T-helper 1 cell (primary cell): ENCODE measurements around the gene B3GALT6.

Experiments used
- DNase-seq, 5 donors: peaks; one replicate each; pipeline ENCODE4 v3.0.0-alpha.2; 2012 to 2020

The B3GALT6 gene

DNA sequence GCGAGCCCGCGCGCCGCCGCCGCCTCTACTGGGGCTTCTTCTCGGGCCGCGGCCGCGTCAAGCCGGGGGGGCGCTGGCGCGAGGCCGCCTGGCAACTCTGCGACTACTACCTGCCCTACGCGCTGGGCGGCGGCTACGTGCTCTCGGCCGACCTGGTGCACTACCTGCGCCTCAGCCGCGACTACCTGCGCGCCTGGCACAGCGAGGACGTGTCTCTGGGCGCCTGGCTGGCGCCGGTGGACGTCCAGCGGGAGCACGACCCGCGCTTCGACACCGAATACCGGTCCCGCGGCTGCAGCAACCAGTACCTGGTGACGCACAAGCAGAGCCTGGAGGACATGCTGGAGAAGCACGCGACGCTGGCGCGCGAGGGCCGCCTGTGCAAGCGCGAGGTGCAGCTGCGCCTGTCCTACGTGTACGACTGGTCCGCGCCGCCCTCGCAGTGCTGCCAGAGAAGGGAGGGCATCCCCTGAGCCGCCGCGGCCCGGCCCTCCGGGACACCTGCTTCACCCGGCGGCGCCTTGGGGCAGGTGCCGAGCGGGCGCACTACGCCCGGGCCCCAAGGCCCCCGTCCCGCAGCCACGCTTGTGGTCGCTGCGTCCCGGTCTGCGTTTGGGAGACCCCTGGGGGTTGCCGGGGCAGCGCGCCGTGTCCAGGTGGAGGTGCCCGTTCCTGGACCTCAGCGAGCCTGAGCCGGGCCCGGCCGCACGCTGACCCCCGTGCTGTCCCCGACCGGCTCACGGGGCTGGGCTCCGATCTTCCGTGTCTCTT, 944 bp downstream of the B3GALT6 start:
- DNase-seq: no peak

DNA sequence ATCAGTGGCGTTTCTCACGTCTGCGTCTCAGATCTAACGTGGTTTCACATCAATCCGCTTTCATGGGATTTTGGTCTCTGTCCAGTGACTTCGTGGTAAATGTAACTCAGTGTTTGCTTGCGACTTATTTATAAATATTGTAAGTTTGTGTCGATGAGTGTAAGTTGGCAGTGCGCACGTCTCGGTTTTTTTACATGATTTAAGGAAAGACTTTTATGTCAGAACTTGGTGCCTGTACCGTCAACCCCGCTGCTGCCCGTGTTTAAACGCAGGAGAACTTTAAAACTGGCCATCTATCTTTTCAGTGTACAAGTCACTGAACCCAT, 1.5 kb downstream of the B3GALT6 start:
- no peak for DNase-seq

DNA sequence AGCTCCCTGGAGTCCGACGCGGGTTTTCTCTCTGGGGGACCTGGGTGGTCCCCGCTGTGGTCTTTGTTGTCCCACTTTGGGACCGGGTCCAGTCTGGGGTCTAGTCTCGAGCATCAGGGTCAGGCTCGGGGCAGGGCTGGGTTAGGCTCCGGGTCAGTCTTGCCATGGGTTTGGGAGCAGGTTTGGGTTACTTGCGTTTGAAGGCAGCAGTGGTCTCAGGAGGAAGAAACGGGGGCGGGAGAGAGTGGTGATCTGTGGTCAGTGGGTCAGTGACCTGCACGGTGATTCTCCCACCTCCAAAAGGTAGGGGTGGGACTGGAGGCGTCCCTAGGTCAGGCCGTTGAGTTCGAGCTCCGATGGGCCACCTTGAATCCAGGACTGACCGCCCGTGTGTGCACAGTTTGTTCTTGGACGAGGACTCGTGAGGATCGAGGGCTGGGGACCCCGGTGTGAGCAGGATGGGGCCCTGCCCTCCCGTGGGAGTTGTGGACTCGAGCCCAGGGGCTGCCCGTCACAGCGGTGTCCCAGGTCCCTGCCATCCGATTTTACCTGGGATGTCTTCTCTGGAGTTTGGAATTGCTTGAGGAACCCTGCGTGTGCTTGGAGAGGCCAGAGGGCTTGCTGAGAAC, 2.3 kb downstream of the B3GALT6 start:
- DNase-seq: no peak

DNA sequence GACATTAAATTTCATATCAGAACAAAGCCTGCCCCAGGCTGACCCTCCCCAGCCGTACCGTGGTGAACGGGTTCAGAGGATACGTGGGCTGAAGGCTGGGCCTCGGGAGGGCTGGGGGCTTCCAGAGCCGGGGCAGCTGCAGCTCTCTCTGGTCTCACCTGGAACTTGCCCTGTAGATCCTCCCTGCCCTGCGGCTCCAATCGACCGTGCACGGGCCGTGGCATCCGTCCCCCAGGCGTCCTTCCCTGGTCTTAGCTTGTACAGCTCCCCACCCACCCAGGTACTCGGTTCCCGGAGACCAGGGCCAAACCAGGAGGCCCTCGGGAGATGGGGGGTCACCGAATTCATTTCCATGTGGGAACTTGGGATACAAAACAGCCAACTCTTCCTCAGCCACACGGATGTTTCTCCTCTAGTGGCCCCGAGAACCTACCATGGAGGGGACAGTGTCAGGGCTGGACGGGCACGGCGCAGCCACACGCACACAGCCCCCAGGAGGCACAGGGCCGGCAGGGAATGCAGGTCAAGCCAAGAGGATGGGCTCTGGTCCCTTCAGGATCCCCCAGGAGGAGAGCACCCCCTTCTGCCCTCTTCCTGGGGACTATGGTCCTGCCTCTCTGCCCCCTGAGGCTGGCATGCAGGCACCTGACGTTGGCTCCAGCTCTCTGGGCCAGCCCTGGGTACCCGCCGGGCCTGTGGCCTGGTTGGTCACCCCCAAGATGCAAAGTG, 3.1 kb downstream of the B3GALT6 start:
- no peak for DNase-seq

DNA sequence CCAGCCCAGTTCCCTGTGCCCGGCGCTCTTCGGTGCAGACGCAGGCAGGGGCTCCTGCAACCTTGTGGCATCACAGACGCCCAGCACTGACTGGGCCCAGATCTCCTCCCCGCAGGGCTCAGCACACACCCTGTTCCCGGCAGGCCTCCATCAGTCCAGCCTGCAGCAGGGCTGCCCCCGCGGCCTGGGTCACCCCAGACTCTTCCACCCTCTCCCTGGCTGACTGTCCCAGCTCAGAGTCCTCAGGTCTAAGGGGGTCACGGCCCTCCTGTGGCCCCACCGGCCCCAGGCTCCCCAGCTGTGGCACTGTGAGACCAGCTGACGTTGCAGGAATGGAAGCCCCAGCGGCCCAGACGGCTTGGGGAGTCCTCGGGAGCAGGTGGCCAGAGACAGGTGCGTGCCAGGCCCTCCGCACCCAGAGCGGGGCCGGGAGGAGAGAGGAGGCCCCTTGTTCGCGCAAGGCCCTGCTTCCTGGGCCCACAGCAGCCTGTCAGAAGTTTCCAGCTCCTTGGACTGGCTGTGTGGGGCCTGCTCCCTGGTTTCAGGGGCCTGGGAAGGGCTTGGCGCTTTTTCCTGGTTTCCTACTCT, 4.2 kb downstream of the B3GALT6 start:
- DNase-seq: no peak

DNA sequence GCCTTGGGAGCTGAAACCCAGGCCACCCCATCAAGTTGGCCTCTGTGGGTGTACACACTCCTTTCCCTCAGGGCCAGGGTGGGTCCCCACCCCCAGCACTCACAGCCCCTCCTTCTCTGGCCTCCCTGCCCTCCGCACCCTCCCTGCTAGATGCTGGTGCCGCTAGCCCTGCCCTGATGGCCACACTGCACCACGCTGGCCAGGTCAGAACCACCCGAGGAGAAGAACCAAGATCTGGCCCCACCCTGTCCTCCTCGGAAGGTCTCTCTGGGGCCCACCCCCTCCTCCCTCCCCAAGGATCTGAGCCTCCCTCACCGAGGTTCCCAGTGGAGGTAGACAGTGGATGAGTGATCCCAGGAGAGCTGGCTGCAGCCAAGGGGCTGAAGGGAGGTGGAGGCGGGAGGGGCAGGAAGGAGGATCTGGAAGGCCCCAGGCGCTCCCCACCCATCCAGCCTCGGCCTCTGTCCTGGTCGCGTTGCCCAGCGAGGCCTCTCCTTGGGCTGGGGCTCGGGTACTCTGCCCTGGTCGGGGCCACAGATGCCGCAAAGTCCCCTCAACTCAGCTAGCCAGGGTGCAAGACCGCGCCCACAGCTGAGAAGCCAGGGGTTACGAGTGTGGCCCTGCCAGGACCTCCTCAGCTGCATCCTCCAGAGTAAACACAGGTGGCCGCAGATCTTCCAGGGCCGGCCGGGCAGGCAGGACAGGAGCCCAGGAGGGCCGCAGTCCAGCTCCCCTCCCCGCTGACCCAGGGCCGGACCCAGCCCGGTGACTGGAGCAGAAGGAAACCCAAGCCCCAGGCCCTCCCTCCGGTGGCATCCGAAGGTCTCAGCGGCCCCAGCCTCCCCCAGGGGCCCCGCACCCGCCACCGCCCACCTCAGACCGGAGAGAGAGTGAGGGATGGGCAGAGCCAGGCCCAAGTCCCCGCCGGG, 5.2 kb downstream of the B3GALT6 start:
- DNase-seq: no peak

DNA sequence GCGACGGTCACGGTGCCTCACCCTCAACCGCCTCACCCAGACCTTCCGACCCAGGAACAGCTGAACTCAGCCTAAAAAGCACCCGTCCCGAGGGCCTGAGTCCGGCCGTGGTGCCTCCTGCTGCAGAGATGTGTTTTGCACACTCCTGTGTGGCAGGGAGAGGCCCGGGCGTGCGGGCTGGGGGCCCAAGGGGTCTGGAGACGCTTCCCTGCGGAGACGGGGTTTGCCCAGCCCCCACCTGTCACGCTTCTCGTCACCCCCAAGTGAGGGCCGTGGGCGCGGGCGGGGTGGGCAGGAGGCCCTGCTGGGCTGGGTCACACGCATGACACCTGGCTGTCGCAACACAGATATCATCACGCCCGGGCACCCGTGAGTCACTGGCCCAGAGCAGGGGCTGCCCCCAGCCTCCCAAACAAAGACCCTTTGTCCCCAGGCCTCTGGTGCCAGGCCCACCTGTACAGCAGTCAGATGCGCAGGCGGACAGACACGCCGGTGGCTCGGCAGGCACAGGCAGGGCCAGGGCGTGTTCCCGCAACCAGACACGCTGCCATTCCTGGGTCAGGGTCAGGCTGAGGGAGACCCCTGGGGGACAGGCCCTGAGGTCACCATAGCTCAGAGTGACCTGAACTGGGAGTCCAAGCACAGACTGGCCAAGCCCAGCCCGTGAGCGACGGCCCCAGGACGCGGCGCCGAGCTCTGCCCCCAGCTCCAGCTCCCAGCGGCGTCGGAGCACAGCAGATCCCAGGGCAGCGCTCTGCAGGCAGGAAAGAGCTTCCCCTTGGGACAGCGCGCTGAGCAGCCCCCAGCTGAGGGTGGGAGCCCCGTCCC, 6.1 kb downstream of the B3GALT6 start:
- DNase-seq: no peak

DNA sequence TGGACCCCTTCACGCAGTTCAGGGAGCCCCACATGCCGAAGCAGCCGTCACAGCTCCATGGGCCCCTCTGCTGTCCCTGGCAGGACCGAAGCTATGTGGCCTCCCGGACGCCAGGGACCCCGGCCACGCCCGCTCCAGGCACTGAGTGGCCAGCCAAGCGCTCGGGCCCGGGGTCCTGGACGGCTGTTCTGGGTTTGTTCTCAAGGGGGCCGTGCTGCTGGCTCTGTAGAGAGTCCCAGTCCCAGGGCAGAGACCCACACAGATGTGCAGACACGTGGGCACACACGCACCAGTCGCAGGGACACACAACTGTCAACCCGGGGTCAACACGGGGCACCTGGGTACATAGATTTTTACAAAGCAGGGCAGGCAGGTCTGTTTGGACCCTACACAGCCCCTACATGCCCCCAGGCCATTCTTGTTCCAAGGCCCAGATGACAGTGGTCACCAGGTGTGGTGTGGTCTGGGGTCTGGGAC, 6.7 kb downstream of the B3GALT6 start:
- no peak for DNase-seq

DNA sequence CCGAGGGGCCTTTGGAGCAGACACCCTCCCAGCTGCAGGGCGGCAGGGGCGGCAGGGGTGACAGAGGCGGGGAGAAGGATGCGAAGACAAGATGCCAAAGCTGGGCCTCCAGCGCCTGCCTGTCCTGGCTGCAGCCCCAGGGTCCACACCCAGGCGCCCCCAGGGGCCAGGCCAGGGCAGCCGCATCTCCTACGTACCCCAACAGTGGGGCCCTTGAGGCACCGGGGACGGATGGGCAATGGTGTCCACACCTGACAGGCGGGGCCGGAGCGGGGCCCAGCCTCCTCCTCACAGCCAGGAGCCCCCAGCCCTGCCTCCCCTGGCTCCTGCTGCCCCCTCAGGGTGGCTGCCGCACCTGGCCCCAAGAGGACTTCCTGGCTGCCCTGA, 7.2 kb downstream of the B3GALT6 start:
- no peak for DNase-seq

DNA sequence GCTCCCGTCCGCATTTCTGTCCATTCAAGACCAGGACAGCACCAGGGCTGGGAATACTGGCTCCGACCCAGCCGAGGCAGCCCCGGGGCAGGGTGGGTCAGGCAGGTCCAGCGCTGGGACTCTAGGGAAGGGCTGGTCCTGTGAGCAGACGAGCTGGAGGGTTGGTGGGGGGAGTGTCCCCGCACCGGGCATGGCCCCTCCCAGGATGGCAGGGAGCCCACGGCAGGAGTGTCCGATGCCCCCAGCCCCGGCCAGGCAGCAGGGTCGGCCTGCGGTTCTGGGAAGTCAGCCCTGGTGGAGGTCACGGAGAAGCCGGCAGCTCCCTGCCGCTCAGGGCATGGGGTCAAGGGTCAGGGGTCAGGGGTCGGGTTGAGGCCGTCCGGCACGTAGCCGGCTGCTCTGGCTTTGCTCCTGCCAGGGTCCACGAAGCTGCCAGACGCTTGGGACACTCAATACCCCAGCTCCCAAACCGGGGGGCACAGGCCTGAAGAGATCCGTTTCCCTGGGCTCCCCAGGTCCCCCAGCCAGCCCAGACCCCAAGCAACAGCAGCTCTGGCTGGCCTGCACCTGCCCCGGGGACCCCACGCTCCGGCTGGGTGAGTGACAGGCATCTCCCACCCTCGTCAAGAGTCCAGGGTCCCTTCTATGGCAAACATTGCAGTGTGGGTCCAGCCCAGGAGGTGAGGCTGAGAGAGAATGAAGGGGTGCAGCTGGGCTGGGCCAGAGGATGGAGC, 7.7 kb downstream of the B3GALT6 start:
- no peak for DNase-seq

DNA sequence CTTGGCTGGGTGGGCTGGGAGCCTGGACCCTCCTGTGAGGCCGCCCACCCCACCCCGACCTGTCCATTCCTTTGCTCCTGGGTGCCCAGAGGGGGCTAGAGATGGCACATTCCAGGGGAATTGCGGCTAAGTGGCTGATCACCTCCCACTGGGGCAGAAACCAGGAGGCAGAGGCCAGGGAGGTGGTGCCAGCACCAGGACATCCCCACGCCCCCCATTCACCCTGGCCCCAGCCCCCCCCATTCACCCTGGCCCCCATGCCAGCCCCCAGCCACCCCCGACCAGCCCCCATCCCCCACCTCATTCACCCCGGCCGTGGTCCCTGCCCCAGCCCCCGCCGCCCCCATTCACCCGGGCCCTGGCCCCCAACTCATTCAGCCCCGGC, 8.3 kb downstream of the B3GALT6 start:
- DNase-seq: no peak

DNA sequence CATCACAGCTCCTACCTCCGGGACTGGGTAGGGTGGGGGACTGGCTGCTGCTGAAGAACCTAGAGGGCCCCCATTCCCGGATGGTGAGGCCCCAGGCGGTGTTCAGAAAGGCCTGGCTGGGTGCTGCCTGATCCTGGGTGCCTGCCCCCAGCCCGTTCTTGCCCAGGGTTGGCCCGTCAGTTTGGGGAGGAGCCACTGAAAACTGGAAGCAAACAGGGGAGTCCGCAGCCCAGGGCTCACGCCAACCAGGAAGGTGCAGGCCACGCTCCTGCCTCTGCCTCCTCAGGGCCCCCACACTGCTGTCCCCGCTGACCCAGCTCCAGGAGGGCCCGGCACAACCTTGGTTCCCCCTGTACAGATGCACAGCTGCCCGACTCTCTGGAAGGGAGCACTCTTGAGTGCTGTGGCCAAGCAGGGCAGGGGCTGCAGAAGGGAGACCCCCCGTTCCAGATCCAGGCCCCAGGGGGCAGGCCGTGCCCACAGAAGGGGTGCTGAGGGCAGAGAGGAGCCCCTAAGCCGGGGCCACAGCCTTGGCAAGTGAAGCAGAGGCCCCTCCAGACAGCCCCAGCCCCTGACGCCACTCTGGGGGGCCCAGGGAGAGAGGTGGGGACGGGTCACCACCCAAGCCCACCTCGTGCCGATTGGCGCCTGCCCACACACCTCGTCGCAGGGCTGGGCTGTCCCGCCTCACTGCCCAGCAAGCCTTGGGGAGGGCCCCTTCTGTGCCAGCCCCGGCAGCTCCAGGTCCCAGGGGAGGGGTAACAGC, 9.0 kb downstream of the B3GALT6 start:
- no peak for DNase-seq

DNA sequence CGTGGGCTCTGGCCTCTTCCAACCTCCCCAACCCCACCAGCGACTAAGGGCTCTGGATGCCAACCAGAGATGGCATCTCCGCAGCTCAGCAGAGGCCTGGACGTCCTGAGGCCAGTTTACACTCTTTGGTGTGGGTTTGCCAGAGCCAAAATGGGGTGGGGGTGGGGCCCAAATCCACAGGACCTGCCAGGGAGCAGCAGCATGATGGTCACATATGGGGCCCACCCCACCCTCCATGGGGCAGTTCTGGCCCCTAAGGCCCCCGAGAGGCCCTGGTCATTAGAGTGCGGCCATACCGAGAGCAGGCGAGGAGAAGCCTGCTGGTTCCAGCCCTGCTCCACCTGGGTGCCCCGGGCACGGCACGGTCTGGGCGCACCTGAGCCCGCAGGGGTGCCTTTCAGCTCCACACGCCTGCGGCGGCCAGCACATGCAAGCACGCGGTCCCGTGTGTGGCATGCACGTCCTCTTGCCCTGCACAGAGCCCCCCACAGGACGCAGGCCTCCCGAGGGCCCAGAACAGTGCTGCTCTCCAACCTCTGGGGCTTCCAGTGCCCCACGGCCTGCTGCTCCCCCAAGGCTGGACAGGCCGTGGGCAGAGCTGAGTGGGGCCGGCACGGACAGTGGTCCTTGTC, 9.7 kb downstream of the B3GALT6 start:
- DNase-seq: no peak

DNA sequence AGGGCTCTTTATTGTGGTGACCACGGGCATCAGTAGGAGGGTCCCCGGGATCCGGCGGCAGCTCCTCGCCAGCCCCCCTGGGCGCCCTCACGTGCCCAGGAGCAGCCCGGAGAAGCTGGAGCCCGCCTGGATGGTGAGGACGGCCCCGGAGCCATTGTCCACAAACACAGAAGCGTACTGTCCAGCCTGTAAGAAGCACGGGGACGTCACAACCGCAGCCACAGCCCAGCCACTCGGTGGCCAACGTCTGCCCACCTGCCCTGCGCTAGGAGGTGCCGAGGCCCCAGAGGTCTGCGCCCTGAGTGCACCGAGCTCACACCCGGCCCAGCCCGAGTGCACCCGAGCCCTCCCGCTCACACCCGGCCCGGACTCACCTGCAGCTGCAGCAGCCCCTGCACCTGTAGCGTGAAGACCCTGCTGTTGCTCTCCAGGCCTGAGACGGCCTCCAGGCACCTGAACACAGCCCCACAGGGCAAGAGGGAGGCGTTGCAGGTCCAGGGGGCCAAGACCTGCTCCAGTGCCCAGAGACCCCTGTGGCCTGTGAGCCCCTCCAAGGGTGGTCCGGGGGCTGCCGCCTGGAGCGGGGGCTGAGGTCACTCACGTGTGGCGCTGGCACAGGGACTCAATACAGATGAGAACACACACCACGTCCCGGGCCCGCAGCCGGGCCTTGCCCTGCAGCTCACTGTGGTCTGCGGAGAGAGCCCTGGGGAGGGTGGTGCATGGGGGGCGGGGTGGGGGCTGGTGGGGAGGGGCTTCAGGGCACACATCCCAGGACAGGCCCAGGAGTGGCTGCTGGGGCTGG, 10.6 kb downstream of the B3GALT6 start:
- DNase-seq: no peak

DNA sequence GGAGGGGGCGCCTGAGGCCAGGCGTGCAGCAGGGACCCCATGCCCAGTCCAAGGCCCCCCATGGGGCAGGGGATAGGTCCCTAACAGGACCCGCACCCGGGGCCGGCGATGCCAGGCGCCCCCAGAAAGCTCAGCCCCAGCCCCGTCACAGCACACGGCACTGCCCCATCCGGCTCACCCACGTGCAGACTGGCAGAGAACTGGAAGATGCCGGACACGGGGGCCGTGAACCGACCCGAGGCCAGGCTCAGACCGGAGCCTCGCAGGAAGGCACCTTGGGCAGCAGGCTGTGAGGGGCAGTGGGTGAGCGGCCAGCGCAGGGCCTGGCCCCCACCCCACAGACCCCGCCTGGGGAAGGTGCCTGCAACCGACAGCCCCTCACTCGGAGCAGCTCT, 11.2 kb downstream of the B3GALT6 start:
- no peak for DNase-seq

DNA sequence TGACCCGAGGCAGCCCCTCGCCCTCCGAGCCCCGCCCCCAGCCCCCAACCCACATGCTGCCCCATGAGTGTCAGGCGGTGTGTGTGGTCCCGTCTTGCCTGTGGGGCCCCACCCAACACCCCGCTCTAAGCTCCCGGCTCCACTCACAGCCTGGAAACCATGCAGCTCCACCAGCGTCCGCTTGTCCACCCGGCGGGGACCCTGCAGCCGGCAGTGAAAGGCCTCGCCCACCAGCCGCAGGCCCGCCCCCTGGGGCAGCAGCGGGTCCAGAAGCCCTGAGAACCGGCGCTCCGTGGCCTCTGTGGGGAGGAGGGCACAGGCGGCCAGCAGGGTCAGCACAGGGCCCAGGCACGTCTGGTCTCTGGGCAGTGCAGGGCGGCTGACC, 11.8 kb downstream of the B3GALT6 start:
- no peak for DNase-seq

DNA sequence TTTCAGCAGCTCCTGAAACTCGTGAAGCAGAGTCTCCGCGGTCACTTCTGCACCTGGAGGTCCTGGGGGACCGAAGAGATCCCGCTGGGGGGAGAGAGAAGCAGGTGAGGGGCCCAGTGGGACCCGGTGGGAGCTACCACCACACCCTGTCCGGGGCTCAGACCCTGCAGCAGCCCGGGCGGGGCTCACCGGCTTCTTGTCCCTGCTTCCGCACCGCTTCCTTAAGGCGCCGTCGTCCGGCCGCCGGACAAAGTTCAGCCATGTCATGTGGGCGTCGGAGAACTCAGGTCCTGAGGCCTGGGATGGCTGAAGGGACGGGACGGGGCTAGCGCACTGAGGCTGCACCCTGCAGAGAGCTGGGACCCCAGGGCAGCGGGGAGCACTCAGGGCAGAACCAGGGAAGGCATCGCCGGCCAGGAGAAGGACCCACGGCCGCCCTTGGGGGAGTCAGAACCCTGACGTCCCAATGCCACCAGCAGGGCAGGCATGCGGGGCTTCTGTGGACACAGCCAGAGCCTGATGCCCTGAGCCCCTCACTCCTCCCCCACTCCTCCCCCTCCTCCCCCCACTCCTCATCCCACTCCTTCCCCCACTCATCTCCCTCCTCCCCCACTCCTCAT, 12.3 kb downstream of the B3GALT6 start:
- no peak for DNase-seq

DNA sequence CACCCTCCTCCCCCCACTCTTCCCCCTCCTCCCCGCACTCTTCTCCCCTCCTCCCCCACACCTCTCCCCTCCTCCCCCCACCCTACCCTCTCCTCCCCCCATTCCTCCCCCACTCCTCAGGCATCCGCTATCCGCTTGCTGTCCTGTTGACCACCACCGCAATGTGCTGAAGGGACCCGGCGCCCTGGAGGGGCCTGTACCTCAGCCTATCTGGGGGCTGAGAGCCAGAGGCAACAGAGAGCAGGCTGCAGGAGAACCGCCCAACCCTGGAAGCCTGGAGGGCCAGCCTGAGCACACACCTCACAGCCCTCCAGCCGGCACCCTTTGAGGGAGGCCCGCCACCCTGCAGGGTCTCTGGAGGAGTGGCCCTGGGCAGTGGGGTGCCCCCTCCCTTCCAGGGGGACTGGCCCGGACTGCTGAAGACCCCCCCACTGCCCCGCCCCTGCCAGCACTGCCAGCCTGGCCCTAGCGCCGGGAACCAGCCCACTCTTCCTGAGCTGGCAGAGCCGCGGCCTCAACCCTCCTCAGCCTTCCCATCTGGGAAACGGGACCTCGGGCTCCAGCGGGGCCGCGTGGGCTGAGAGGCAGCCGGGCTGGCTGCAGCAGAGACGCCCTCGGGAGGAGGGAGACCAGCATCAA, 13.3 kb downstream of the B3GALT6 start:
- DNase-seq: no peak
